PC-3 (cell line): ENCODE results near the gene WWC1.

Experiments used
- CTCF ChIP-seq: fragments of 300-600 bp; sonication (generic); conservative IDR thresholded peaks from 2 replicates; pipeline ENCODE4 v1.5.1; 2017; ENCODE audit warnings: antibody characterized with exemption, low read depth, mild to moderate bottlenecking, low read length
- EZH2 ChIP-seq: fragments of 300-600 bp; sonication (generic); IDR thresholded peaks from one replicate; pipeline ENCODE4 v1.6.1; 2017; ENCODE audit warnings: antibody characterized with exemption, mild to moderate bottlenecking, low read length; ENCODE audit not compliant: unreplicated experiment
- EZH2phosphoT487 ChIP-seq: fragments of 300-600 bp; sonication (generic); IDR thresholded peaks from 2 replicates; pipeline ENCODE4 v1.6.1; 2018; ENCODE audit warnings: mild to moderate bottlenecking, antibody characterized with exemption, low read length, borderline replicate concordance

GRCh38 chr5:168430296-168430695 is 138.9 kb downstream of the WWC1 start:
- no peak for TF ChIP-seq CTCF
- TF ChIP-seq EZH2 = no peak
- TF ChIP-seq EZH2phosphoT487 = no peak
